ENCODE results near the gene KCNAB2.

The KCNAB2 gene

DNA sequence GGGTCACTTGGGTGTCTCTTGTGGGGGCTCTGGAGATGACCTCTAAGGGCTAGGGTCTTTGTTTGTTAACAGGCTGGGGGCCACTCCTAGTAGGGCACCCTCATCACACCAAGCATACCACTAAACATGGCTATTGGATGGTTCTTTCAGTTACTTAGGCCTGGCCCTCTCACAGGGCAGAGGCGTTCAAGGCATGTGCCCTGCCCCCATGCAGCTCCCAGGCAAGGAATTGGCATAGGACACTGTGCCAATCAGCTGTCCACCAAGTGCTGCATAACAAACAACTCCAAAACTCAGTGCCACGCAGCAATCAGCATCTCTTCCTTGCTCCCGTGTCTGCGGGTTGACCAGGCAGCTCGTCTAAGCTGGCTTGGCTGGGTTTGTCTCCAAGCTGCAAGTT, 2.1 kb upstream of the KCNAB2 start:
- Histone ChIP-seq H3K4me2 (ENCODE audit: low read length) (no peak overlapping the region), H4K20me1 (ENCODE audit: insufficient read depth, low read length) (peaks cover 51% of the 10 kb centered on the region), H2AFZ (ENCODE audit: low read depth, low read length) (no peak overlapping the region), H3K79me2 (ENCODE audit: low read length) (peaks cover 15% of the 10 kb centered on the region), H3K4me1 (ENCODE audit: low read length) (no peaks in the 10 kb centered on the region), H3K4me3 (ENCODE audit: low read length) (no peak overlapping the region), H3K9ac (ENCODE audit: low read length) (no peak overlapping the region), H3K27me3 (ENCODE audit: low read depth, low read length) (no peaks in the 10 kb centered on the region), H3K36me3 (replicated peaks; ENCODE audit: low read depth, low read length) (peaks cover 3% of the 10 kb centered on the region), H3K27ac (ENCODE audit: low read length) (no peak overlapping the region), H3K9me3 (ENCODE audit: insufficient read depth, low read length) (no peaks in the 10 kb centered on the region)
- no peak for TF ChIP-seq CTCF (IDR thresholded peaks at IDR 0.05; ENCODE audit: low read depth, low read length)

- H3K36me3 ChIP-seq (replicated peaks; ENCODE audit: low read depth, low read length), result peaks cover 3% of the 10 kb centered on the region
- H3K4me2 ChIP-seq (ENCODE audit: low read length), result no peak overlapping the region
- peaks cover 4% of the 10 kb centered on the region; the same call in 1 of the 2 replicates for H3K79me2 ChIP-seq (ENCODE audit: low read length)
- H3K9ac ChIP-seq (ENCODE audit: low read length), result no peak overlapping the region
- TF ChIP-seq CTCF (IDR thresholded peaks at IDR 0.05; ENCODE audit: low read depth, low read length), result no peak
- no peak for TF ChIP-seq EZH2phosphoT487 (IDR thresholded peaks at IDR 0.05; ENCODE audit: low read depth)
- peaks cover 49% of the 10 kb centered on the region for H4K20me1 ChIP-seq (ENCODE audit: insufficient read depth, low read length)
- H2AFZ ChIP-seq (ENCODE audit: low read depth, low read length), result no peak overlapping the region
- no peaks in the 10 kb centered on the region for H3K9me3 ChIP-seq (ENCODE audit: insufficient read depth, low read length)
- no peak overlapping the region for H3K27ac ChIP-seq (ENCODE audit: low read length)
- H3K4me3 ChIP-seq (ENCODE audit: low read length), result no peak overlapping the region
- no peaks in the 10 kb centered on the region for H3K4me1 ChIP-seq (ENCODE audit: low read length)
- no peaks in the 10 kb centered on the region for H3K27me3 ChIP-seq (ENCODE audit: low read depth, low read length)
These were observed 1.1 kb upstream of the KCNAB2 start for GRCh38 chr1:6044481-6045109.

- TF ChIP-seq CTCF (IDR thresholded peaks at IDR 0.05; ENCODE audit: low read depth, low read length) (no peak), EZH2phosphoT487 (IDR thresholded peaks at IDR 0.05; ENCODE audit: low read depth) (no peak)
- Histone ChIP-seq H3K27ac (ENCODE audit: low read length) (no peak overlapping the region), H4K20me1 (ENCODE audit: insufficient read depth, low read length) (peaks cover 47% of the 10 kb centered on the region), H3K27me3 (ENCODE audit: low read depth, low read length) (no peaks in the 10 kb centered on the region), H3K4me3 (ENCODE audit: low read length) (no peak overlapping the region), H3K79me2 (ENCODE audit: low read length) (no peaks in the 10 kb centered on the region; the same call in 1 of the 2 replicates), H3K9ac (ENCODE audit: low read length) (no peak overlapping the region), H3K9me3 (ENCODE audit: insufficient read depth, low read length) (no peaks in the 10 kb centered on the region), H2AFZ (ENCODE audit: low read depth, low read length) (no peak overlapping the region), H3K4me1 (ENCODE audit: low read length) (no peaks in the 10 kb centered on the region), H3K4me2 (ENCODE audit: low read length) (no peak overlapping the region), H3K36me3 (replicated peaks; ENCODE audit: low read depth, low read length) (peaks cover 3% of the 10 kb centered on the region)
These were observed 582 bp upstream of the KCNAB2 start for GRCh38 chr1:6045110-6045502.

GRCh38 chr1:6046279-6046678, 591 bp downstream of the KCNAB2 start:
- Histone ChIP-seq H3K27me3 (ENCODE audit: low read depth, low read length) (no peaks in the 10 kb centered on the region), H3K9me3 (ENCODE audit: insufficient read depth, low read length) (no peaks in the 10 kb centered on the region), H3K27ac (ENCODE audit: low read length) (no peak overlapping the region), H4K20me1 (ENCODE audit: insufficient read depth, low read length) (peaks cover 50% of the 10 kb centered on the region), H3K4me1 (ENCODE audit: low read length) (no peaks in the 10 kb centered on the region), H3K9ac (ENCODE audit: low read length) (no peak overlapping the region), H3K36me3 (replicated peaks; ENCODE audit: low read depth, low read length) (peaks cover 3% of the 10 kb centered on the region), H3K4me3 (ENCODE audit: low read length) (no peak overlapping the region), H2AFZ (ENCODE audit: low read depth, low read length) (no peak overlapping the region), H3K4me2 (ENCODE audit: low read length) (no peak overlapping the region), H3K79me2 (ENCODE audit: low read length) (no peaks in the 10 kb centered on the region; the same call in 1 of the 2 replicates)
- TF ChIP-seq CTCF (IDR thresholded peaks at IDR 0.05; ENCODE audit: low read depth, low read length), result no peak
- no peak for TF ChIP-seq EZH2phosphoT487 (IDR thresholded peaks at IDR 0.05; ENCODE audit: low read depth)

All from OCI-LY3 (cell line).